HPDE6-E6E7 (cell line): ENCODE measurements around the gene UGT2B17.
"Not testable (repeated sequence)": the region's sequence is repeated elsewhere in the genome, so short reads cannot be mapped to it uniquely, and the experiment has no call there.

ENCODE experiments used
- DNase-seq: peaks from one replicate; pipeline ENCODE4 v3.0.0; 2011; ENCODE audit warnings: missing footprints; ENCODE audit errors: extremely low spot score

UGT2B17 gene

GRCh38 chr4:68576272-68577125 is at the start of gene UGT2B17:
Gene UGT2B17 (minus strand): TSS chr4:68576322. CDS start chr4:68568484, 7,838 bp downstream.
- DNase-seq: no peak

GRCh38 chr4:68622731-68623130 is 46.6 kb upstream of the UGT2B17 start:
- not testable (repeated sequence) for DNase-seq

- no peak for DNase-seq
These were observed 41.0 kb upstream of the UGT2B17 start for GRCh38 chr4:68617003-68617698.

- DNase-seq: no peak
These were observed 39.7 kb upstream of the UGT2B17 start for GRCh38 chr4:68615699-68616422.

- no peak for DNase-seq
These were observed 37.6 kb upstream of the UGT2B17 start for GRCh38 chr4:68613752-68614151.

GRCh38 chr4:68606240-68606639 is 30.1 kb upstream of the UGT2B17 start:
- DNase-seq: no peak

- DNase-seq: no peak
These were observed 23.0 kb upstream of the UGT2B17 start for GRCh38 chr4:68599150-68599549.

- DNase-seq: no peak
These were observed 21.4 kb upstream of the UGT2B17 start for GRCh38 chr4:68597482-68597881.

GRCh38 chr4:68594678-68595077 is 18.6 kb upstream of the UGT2B17 start:
- DNase-seq: no peak

GRCh38 chr4:68593112-68593511 is 17.0 kb upstream of the UGT2B17 start:
- no peak for DNase-seq

- no peak for DNase-seq
These were observed 16.6 kb upstream of the UGT2B17 start for GRCh38 chr4:68592673-68593072.

GRCh38 chr4:68591204-68591603 is 15.1 kb upstream of the UGT2B17 start:
- DNase-seq: peak; percentile 12

GRCh38 chr4:68589790-68590189 is 13.7 kb upstream of the UGT2B17 start:
- DNase-seq: peak; percentile 38

- DNase-seq: no peak
These were observed 6.2 kb upstream of the UGT2B17 start for GRCh38 chr4:68582339-68582717.

GRCh38 chr4:68581383-68582338 is 5.5 kb upstream of the UGT2B17 start:
- no peak for DNase-seq

GRCh38 chr4:68577590-68577989 is 1.5 kb upstream of the UGT2B17 start:
- DNase-seq: no peak

- not testable (repeated sequence) for DNase-seq
These were observed 486 bp downstream of the UGT2B17 start for GRCh38 chr4:68575636-68576035.

GRCh38 chr4:68575081-68575480 is 1.0 kb downstream of the UGT2B17 start:
- no peak for DNase-seq

GRCh38 chr4:68572653-68573170 is 3.4 kb downstream of the UGT2B17 start:
- no peak for DNase-seq

GRCh38 chr4:68570122-68570507 is 6.0 kb downstream of the UGT2B17 start:
- no peak for DNase-seq
